Measurements from ENCODE around the gene INTS2.

INTS2 gene

GRCh38 chr17:61880589-61881102, 47.1 kb downstream of the INTS2 start:
- no peak overlapping the region for H3K4me3 Mint-ChIP-seq
- H3K4me1 Mint-ChIP-seq, result no peaks in the 10 kb centered on the region
- H3K36me3 Mint-ChIP-seq (ENCODE audit: low read depth), result peaks cover 46% of the 10 kb centered on the region
- DNase-seq, result no peak
- no peak overlapping the region for H3K27ac Mint-ChIP-seq
- H3K27me3 Mint-ChIP-seq (ENCODE audit: low read depth, poor library complexity), result no peaks in the 10 kb centered on the region
- no peaks in the 10 kb centered on the region for H3K9me3 Mint-ChIP-seq
- no peak for TF ChIP-seq CTCF (IDR thresholded peaks at IDR 0.05)

GRCh38 chr17:61878984-61879612, 48.7 kb downstream of the INTS2 start:
- Mint-ChIP-seq H3K27me3 (ENCODE audit: low read depth, poor library complexity) (no peaks in the 10 kb centered on the region), H3K4me1 (no peaks in the 10 kb centered on the region), H3K36me3 (ENCODE audit: low read depth) (peaks cover 38% of the 10 kb centered on the region), H3K27ac (no peak overlapping the region), H3K9me3 (no peaks in the 10 kb centered on the region), H3K4me3 (no peak overlapping the region)
- DNase-seq, result no peak
- no peak for TF ChIP-seq CTCF (IDR thresholded peaks at IDR 0.05)

- no peaks in the 10 kb centered on the region for H3K27me3 Mint-ChIP-seq (ENCODE audit: low read depth, poor library complexity)
- H3K4me1 Mint-ChIP-seq, result no peaks in the 10 kb centered on the region
- DNase-seq, result no peak
- H3K36me3 Mint-ChIP-seq (ENCODE audit: low read depth), result peaks cover 43% of the 10 kb centered on the region
- H3K27ac Mint-ChIP-seq, result no peak overlapping the region
- no peak for TF ChIP-seq CTCF (IDR thresholded peaks at IDR 0.05)
- no peak overlapping the region for H3K4me3 Mint-ChIP-seq
- no peaks in the 10 kb centered on the region for H3K9me3 Mint-ChIP-seq
These were observed 49.3 kb downstream of the INTS2 start for GRCh38 chr17:61878520-61878919.

DNA sequence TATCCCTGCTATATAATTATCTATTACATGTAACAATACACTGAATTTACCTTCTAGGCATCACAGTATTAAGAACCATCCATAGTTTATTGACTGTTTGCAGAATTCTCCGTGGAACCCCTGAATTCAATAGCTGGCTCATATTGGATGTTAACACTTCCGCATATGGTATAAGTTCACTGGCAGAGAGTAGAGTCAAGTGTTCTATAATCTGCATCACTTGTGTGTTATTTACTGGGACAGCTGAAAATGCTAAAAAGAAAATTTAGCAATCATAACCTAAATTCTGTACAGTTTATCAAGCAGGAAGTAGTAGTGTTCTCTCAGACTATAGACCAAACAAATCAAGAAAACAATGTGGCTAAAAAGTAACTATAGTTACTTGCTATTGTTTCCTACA, 49.9 kb downstream of the INTS2 start:
- no peak for DNase-seq
- Mint-ChIP-seq H3K27me3 (ENCODE audit: low read depth, poor library complexity) (no peaks in the 10 kb centered on the region), H3K9me3 (no peaks in the 10 kb centered on the region), H3K36me3 (ENCODE audit: low read depth) (peaks cover 44% of the 10 kb centered on the region), H3K4me1 (no peaks in the 10 kb centered on the region), H3K4me3 (no peak overlapping the region), H3K27ac (no peak overlapping the region)
- TF ChIP-seq CTCF (IDR thresholded peaks at IDR 0.05), result no peak

DNA sequence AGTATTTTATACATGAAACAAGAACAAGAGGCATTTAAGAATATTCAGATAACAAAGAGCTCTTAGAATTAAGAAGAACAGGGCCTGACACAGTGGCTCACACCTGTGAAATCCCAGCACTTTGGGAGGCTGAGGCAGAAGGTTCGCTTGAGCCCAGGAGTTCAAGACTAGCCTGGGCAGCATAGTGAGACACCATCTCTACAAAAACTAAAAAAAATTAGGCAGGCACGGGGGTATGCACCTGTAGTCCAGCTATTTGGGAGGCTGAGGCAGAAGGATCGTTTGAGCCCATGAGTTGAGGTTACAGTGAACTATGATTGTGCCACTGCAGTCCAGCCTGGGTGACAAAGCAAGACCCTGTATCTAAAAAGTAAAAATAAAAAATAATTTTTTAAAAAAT, 52.0 kb downstream of the INTS2 start:
- Mint-ChIP-seq H3K4me1 (no peaks in the 10 kb centered on the region), H3K9me3 (no peaks in the 10 kb centered on the region), H3K4me3 (no peak overlapping the region), H3K27me3 (ENCODE audit: low read depth, poor library complexity) (no peaks in the 10 kb centered on the region), H3K27ac (no peak overlapping the region), H3K36me3 (ENCODE audit: low read depth) (peaks cover 34% of the 10 kb centered on the region)
- TF ChIP-seq CTCF (IDR thresholded peaks at IDR 0.05), result no peak
- no peak for DNase-seq

GRCh38 chr17:61875285-61875684, 52.5 kb downstream of the INTS2 start:
- H3K4me3 Mint-ChIP-seq, result no peak overlapping the region

More at GRCh38 chr17:61875285-61875684, 52.5 kb downstream of the INTS2 start:
- Mint-ChIP-seq H3K27me3 (ENCODE audit: low read depth, poor library complexity) (no peaks in the 10 kb centered on the region), H3K4me1 (no peaks in the 10 kb centered on the region), H3K36me3 (ENCODE audit: low read depth) (peaks cover 39% of the 10 kb centered on the region), H3K9me3 (no peaks in the 10 kb centered on the region), H3K27ac (no peak overlapping the region)
- no peak for DNase-seq
- no peak for TF ChIP-seq CTCF (IDR thresholded peaks at IDR 0.05)
